Erythroblast (primary cell): ENCODE results near the gene HLA-DOA.

ENCODE experiments used
- GATA1 ChIP-seq: IDR thresholded peaks from 2 replicates; pipeline ENCODE4 v1.6.1; 2011; ENCODE audit warnings: low read depth, mild to moderate bottlenecking, control low read depth, low read length, moderate library complexity
- POLR2A ChIP-seq: IDR thresholded peaks from 2 replicates; pipeline ENCODE4 v1.6.1; 2011; ENCODE audit warnings: mild to moderate bottlenecking, low read length

DNA sequence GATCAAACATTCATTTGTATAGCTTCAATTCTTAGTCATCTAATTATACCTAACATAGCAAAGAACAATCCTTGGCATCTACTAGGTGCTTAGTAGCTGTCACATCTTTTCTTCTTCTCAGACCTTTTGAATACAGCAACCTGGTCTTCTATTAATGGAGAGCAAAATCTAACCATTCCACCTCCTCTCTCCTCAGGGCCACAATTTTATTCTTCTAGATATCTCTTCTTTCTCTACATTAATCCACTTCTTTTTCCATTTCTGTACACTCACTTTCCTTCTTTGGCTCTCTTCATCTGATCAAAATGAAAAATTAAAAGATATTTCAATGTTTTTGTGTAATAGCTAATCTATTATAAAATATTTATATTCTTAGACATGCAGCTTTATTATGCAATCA lies 9.0 kb upstream of the HLA-DOA start:
- TF ChIP-seq POLR2A (no peak), GATA1 (no peak)
